Measurements from ENCODE around the gene GPRIN1.

DNA sequence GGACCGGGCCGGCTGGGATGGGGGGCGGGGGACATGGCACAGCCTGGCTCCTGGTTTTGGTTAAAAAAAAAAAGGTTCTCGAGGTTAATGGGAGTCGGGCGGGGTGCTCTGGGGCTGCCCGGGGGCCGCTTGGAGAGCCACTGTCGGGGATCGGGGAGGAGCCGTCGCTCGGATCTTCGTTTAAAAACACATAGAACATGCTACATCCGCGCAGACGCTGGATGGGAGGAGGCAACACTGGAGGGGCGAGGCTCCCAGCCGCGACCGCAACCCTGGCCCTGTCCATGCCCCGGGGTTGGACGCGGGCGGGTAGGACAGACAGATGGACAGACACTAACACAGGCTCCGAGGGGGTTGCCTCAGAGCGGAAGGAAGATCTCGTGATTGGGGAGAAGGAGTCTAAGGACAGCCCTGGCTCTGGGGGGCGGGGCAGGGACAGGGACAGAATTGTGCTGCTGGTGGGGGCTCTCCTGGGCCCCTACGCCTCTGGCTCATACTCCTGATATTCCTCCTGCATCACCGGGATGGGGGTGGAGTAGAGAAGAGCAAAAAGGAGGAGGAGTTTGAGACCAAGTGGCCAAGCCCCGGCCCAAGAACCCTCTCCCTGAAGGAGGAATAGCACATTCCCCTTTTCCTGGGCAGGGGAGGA, 10.5 kb upstream of the GPRIN1 start:
- TF ChIP-seq POLR2A (IDR thresholded peaks at IDR 0.05) (no peak), CTCF (IDR thresholded peaks at IDR 0.05) (no peak)
